Ramos (cell line): ENCODE results near the gene COL7A1.

ENCODE experiments used
- in situ Hi-C: fragments of 300-500 bp; cut with MboI; formaldehyde crosslinking; loops from one replicate; pipeline ENCODE4 v1.14.3; 2022; ENCODE audit warnings: low sequenced_read_pairs; ENCODE audit not compliant: unreplicated experiment

The COL7A1 gene

DNA sequence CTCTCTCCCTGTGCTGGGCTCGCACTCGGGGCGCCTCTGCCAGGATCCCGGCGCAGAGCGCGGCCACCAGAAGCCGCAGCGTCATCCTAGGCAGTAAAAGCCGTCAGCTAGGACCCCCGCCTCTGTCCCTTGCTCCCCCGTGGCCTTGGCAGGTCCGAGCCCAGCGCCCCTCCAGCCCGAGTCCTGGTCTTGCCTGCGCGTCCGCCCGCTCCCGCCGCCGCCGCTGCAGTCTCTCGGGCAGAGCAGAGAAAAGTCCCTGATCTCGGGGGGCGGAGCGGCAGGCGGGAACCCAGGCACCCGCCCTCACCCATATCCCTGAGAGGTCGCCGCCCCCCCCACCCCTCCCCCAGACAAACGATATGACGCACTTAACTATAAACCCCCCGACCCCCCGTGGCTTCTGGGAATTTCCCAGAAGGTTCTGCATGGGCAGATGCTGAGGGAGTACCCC lies at the start of gene COL7A1:
Gene COL7A1, minus strand, starts transcription at position 255 of the 451 bp plus-strand sequence. Its CDS starts 170 bp downstream, at position 85.
- in situ Hi-C loops: no loop called here

DNA sequence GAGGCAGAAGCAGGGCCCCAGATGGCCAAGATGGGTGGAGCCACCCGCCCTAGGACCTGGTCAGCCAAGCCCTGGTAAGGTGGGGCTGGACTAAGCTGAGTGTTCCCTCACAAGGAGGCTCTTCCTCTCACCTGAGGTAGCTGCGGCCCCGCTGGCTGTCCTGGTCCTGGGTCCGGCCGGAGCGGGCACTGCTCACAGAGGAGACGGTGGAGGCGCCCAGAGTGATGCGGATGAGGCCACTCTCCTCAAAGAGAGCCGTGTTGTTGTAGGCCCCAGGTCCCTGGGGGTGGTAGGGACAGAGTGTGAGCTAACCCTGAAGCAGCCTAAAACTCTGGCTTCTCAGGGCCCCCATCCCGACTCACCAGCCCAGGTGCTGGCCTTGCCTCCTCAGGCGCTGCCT lies 47.5 kb upstream of the COL7A1 start:
- in situ Hi-C loops: no loop called here

DNA sequence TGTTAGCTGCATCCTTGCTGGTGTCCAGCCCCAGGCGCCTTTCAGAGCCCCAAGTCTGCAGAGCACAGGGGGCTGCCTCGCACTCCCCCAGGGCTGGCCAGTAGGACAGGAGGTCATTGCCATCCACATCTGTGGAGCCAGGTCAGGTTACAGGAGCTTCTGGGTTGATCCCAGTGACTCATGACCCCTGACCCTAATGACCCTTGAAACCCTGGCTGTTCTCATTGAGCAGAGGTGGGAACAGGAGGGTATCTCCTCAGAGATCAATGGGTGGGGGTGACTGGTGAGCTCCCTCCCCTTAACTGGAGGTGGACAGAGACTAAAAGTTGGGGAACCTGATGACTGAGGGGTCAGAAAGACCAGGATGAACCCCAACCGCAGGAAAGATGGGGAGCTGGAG lies 46.3 kb upstream of the COL7A1 start:
- in situ Hi-C loops: no loop called here

DNA sequence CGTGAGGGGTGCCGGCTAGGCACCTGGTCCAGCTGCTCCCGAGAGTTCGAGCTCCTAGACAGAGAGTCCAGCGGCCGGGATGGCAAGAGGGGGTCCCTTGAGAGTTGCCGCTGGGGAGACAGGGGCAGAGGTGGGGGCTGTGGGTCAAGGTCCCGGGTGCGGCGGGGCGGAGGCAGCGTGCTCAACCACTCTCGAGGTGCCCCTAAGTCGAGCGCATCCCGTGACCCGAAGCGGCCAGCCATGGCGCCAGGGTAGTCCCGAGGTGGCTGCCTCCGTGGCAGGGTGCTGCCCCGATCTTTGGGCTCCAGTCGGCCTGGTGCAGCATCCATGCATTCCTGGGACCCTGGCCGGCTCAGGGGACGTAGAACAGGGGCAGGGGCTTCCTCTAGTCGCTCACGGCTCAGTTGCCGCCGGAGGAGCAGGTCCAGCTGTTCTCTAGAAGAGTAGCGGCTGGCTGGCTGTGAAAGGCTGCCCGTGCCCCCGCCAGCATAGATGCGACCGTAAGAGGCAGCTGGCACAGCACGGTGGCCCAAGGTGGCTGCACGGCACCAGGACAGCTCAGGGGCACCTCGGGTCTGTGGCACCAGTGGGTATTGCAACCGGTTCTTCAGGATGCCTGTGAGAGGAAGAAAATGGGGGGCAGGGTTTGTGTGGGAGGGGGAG lies 44.9 kb upstream of the COL7A1 start:
- in situ Hi-C loops: loop anchor here (10.0 kb wide), 1 partner anchor 175 kb away; a partner anchor contains a TSS

DNA sequence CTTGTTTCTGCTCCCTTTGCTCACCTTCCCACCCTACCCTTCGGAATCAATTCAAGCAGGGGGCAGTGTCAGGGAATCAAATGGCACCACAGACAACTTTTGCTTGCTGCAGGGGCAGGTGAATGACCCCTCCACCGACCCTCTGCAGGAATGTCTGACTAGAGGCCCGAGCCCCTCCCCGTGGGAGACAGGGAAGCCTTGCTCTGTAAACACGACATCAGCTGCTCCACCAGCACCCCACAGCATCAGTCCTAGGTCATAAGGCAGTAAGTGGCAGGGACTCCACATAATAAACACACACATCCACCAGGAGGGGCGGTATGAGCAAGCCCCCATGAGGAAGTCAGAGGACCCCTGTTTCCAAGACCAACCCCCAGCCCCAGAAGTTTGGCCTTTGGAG lies 42.2 kb upstream of the COL7A1 start:
- in situ Hi-C loops: loop anchor here (10.0 kb wide), 1 partner anchor 173 kb away; a partner anchor contains a TSS

DNA sequence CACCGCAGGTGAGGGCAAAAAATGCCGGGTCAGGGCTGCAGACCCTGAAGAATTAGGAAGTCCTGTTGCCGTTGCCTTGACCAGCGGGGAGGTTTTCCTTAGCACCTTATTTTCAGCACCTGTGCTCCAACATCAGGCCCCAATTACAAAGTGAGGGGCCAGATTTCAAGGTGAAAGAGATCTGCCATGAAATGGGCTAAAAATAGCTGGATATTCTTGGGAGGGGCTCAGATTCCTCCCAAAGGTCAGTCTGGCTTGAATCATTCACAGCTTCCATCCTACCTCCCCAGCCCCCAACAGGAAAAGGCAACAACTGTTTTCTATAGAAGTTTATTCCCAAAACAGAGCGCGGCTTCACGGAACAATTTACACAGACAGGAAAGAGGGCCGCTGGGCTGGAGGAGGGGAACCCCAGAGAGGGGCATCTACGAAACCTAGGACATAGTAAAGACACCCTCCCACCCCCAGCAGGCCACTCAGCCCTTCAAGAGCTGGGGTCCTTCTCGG lies 41.1 kb upstream of the COL7A1 start:
- in situ Hi-C loops: loop anchor here (10.0 kb wide), 1 partner anchor 171 kb away; a partner anchor contains a TSS

DNA sequence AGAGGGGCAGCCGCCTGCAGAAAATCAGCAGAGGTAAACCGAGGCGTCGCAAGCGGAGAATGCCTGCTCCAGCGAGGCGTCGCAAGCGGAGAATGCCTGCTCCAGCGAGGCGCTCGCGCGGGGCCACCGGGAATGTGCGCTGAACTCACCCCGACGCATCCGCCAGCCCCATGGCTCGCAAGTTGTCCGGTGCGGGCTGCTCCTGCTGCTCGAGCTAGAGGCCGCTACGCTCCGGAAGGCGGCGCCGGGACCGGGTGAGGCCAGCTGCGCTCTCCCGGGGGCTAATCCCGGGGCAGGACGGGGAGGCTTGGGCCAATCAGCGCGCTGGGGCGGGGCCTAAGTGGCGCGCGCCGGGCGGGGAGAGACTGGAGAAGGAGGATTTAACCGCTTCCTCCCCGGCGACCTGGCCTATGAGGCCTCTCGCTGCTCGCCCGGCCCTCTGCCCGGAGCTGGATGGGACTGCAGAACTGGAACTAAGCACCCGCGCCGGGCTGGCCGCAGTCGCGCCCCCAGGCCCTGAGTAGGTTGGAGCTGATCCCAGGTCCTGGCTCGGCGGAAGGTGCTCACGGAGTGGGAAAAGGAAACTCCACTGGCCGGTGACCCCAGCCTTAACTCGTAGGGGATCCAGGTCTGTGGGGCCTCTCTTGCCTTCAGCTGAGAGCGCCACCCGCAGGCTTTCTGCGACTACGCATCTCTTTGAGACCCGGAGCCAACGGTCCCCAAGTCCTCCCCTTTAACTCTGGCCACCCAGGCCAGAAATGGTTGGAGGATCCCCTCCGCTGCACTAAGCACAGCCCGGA lies 40.3 kb upstream of the COL7A1 start, which contains the start of gene SLC26A6:
Gene SLC26A6, minus strand, starts transcription at position 240 of the 800 bp plus-strand sequence. Its CDS starts 68 bp downstream, at position 172.
- in situ Hi-C loops: loop anchor here (10.0 kb wide), 1 partner anchor 171 kb away; a partner anchor contains a TSS

DNA sequence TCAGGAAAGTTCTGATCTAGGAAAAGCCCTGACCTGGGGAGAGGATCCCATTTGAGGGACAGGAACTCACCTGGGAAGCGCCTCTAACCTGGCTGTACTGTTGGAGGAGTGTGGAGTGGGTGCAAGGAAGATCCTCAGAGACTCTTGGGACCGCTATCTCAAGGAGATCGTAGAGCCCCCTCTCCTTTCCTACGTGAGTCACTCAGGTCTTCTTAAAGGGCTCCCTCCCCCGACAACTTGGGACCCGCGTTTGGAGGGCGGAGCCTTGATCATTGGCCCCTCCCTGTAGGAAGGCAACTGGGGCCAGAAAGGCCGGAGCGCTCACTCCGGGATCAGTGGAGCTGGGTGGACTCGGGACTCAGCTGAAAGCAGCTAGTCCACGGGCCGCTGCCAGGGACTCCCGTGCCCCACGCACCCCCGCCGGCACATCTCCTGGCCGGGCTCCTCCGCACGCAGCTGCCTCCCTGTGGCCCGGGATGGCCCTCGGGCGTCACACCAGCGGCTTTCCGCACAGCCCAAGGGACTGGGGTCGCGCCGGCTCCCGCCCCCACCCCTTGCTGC lies 39.6 kb upstream of the COL7A1 start:
- in situ Hi-C loops: loop anchor here (10.0 kb wide), 1 partner anchor 170 kb away; a partner anchor contains a TSS

DNA sequence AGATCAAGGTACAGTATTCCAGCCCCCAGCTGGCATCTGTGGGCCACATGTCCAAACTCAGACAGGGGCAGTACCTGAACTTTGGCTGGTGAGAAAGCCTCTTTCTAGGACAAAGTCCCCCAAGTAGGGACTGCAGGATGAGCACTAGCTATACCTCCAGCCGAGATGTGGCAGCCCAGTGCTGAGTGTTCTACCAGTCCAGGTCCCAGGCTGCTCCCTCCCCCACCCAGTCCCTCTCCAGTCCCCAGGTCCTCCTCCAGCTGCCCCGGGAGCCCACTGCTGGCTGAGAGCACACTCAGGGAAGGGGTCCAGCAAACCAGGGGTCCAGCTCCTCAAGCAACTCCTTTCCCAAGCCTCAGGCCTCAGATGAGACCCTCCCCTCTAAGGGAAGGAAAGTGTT lies 38.6 kb upstream of the COL7A1 start:
- in situ Hi-C loops: loop anchor here (10.0 kb wide), 1 partner anchor 169 kb away; a partner anchor contains a TSS

DNA sequence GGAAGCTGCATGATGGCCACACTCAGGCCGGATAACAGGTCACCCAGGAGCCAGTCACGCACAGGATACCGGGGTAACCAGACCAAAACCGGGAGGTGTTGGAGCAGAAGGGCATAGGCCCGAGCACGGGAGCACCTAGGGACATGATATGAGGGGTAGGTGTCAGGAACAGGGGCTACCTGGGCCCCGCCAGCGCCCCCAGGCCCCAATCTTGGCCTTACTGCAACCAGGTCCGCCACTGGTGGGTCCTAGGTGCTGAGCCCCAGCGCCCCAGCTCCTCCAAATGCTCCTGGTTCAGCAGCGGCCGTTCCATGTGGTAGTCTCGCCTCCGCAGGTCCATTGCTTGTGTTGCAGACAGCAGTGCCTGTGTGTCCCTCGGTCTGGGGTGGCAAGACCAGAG lies 38.1 kb upstream of the COL7A1 start:
- in situ Hi-C loops: loop anchor here (10.0 kb wide), 1 partner anchor 168 kb away; a partner anchor contains a TSS

DNA sequence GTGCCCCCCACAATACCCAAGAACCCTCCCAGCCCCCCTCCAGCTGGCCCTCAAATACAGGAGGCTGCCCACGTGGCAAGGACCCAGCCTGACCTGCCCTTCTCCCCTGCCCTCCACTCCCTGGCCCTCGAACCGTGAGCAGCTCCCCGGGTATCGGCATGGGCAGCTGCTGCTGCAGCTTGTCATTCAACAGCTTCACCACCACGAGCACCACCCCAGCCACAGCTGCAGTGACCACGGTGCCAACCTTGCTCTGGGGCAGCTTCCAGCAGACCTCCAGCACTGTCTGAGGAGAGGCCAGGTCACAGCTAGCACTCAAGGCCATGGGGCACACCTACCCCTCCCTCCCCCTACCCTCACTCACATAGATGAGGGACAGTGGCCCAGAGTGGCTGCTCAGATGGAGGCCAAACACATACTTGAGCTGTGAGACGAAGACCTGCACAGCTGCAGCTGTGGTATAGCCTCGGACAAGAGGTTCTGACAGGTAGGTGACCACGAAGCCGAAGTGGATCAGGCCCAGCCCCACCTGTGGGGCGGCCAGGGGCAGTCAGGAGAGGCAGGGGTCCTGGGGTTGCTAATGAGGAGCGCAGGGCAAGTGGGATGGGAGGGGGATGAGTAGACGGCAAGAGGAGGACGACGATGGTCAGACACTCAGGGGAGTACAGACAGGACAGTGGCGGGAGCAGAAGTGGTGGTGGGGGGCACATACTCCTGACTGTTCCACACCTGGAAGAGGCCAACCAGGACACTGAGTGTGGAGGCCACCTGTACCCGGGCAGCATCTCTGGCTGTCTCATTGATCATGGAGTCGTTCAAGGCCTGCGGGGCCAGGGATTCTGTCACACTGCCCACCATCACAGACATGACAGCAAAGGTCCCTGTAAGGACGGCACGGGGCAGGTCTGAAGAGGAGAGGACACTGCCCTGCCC lies 36.7 kb upstream of the COL7A1 start:
- in situ Hi-C loops: loop anchor here (10.0 kb wide), 1 partner anchor 167 kb away; a partner anchor contains a TSS

DNA sequence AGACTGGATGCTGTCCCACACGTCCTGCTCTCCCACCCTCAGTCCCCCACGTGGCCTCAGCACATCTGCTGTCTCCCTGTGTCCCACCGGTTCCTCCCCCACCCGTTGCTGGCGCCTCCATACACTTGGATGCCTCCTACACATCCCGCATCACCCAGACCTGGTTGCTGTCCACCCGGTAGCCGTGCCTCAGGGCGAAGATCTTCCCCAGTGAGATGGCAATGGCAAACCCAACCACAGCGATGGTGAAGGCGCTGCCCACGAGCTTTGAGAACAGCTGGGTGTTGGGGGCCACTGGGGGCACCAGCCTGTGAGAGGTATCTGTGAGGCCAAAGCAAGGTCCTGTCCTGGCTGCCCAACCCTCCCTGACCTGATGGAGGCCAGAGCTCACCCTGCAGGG lies 35.7 kb upstream of the COL7A1 start:
- in situ Hi-C loops: loop anchor here (10.0 kb wide), 1 partner anchor 166 kb away; a partner anchor contains a TSS

DNA sequence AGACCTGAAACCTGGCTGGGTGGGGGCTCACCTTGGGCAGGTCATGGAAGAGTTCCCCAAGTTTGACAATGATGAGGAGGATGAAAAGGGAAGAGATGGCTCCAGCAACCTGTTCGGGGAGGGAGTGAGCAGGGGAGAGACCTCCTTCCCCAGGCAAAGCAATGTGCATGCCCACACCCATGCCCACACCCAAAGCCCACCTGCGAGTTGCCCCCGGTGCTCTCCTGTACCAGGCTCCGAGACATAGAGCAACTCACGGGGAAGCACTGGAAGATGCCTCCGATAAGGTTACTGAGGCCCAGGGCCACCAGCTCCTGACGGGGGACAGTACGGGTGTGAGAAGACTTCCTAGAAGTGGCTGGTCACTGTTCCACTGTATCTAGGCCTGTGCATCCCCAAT lies 35.3 kb upstream of the COL7A1 start:
- in situ Hi-C loops: loop anchor here (10.0 kb wide), 1 partner anchor 166 kb away; a partner anchor contains a TSS

DNA sequence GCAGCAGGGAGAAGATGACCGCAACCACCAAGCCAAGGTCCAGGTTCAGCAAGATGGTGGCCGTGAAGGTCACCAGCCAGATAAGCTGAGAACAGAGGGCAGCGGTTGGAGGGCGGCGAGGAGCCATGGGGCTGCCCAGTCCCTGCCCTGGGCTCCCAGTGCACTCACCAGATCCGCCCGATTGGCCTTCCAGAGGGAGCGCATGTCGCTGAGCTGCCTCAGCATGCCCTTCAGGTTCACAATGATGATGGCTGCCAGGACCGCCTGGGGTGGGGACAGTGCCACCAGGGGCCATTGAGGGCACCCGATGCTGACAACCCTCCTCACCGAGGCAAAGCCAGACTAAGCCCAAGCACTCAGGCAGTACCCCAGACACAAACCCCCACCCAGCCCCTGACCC lies 34.8 kb upstream of the COL7A1 start:
- in situ Hi-C loops: loop anchor here (10.0 kb wide), 1 partner anchor 165 kb away; a partner anchor contains a TSS

DNA sequence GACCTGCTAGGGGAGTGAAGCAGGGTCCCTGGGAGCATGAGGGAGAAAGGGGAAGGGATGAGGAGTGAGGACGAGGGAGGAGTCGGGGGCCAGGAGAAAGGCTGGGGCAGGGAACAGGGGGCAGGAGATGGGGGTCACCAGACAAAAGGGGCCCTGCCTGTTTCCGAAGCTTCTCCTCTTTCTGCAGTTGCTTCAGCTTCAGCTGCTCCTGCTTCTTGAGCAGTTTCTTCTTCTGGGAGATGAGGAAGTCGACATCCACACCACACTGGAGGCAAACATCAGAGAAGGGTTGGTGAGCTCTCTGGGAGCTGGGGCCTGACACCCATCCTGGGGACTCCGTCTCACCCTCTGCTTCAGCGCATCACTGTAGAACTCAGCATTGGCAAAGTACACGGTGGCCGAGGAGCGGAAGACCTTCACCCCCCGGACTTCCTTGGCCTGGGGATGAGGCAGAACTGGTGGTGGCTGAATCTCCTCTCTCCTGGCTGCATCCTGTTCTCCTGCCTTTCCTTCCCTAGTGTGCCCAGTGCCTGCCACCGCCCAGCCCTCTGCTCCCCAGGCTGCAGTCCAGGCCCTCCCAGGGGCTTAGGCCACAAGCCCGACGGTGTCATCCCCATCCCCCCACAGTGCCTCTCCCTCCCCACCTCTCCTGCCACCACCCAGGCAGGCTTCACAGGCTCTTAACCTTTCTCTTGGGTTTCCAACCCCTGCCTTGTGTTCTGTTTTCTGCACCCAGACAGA lies 33.3 kb upstream of the COL7A1 start:
- in situ Hi-C loops: no loop called here

DNA sequence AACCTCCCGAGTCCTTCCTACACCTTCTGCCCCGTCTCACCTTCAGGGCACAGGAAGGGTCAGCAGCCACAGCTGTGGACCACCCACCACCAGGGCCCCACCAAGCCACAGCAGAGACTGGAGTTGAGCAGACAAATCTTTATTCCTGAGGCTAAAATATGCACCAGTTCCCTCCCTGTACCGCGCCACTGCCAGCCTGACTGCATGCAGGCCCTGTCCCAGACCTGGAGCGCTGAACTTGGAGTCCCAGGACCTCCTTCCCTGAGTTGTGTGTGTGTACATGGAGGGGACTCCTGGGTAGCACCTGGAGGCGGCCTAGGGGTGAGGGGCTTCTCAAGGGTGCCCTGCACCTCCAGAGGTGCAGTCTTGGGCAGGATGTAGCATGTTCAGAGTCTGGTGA lies 30.5 kb upstream of the COL7A1 start:
- in situ Hi-C loops: no loop called here

DNA sequence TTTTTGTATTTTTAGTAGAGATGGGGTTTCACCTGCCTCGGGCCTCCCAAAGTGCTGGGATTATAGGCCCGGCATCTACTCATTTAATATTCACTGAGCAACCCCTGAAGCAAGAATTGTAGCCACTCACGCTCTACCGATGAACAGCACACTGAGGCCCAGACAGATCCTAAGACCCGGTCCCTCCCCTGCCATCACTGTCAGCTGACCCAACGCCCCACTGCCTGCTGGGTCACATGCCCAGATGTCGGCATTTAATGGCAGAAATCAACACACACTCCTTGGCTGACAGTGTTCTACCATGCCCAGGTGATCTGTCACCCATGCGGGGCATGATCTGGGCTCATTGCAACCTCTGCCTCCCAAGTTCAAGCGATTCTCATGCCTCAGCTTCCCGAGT lies 29.6 kb upstream of the COL7A1 start:
- in situ Hi-C loops: no loop called here

DNA sequence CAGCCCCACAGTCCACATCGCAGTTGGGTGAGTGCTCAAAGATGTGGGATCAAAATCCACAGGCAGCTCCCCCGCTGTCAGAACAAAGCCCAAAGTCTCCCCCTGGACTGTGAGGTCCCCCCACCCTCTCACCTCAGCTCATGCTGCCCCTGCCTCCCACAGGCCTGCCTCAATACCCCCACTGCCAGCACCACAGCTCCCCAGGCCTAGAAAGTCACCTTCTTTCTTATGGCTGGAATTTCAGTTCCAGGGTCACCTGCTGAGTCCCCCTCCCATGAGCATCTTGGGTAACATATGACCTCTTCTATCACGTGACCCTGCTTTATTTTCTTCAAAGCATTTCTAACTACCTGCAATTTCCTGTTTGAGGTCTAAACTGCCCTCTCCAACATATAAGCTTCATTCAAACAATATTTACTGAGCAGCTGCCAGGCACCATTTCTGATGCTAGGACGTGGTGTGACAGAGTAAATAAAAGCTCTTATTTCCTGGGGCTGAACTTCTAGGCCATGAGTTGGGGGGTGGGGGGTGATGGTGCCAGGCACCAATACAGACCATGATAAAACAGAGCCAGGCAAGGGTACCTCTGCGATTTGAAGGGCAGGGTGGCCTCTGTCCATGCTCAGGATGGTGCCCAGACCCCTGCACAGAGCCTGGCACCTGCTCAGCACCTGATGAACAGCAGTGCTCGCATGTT lies 28.9 kb upstream of the COL7A1 start:
- in situ Hi-C loops: no loop called here
